ENCODE results near the gene PRPF38A.

PRPF38A gene

DNA sequence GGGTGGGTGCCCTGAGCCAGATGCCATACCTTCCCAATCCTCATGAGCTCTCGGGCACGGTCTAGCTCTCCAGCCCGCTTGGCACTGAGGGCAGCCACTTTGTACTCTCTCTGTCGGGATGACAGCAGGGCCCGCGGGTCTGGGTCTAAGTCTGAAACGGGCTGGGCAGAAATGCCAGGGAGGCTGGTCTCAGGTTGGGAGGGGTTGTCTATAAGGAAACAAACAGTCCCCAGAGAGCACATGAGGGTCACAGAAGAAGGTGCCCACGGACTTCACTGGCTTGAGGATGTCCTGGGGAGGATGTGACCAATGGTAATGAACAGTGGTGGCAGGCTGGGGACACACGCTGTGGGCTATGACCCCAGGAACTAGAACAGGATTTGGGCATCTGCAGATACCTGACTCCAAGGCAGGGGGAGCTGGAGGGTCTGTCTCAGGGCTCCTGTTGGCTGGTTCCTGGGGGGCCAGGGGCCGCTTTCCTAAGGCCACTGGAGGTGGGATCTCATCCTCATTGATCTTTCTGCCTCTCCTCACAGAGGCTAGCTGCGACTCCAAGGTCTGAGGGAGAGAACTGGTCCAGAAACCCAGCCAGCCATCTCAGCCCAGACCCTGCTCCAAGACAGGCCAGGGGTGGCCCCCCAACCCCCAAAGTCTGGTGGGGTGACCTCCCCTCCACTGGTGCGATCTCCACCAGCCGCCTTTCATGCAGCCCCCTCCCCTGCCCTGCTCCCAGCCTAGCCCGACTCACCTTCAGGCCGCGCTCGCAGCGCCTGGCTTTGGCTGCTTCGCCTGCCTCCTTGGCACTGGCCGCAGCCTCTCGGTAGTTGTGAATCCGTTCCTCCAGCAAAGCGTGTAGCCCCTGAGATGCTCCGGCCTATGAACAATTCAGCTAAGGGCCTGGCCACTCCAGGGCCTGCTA is 44.5 kb upstream of the PRPF38A start:
- no peak for DNase-seq (ENCODE audit: low read depth in 2 of 2)
- TF ChIP-seq CTCF (IDR thresholded peaks at IDR 0.05; ENCODE audit: low read depth, low read length) = no peak
- no peak overlapping the region for H3K4me3 ChIP-seq (replicated peaks in 1 of 2; ENCODE audit: low read depth in 2 of 2, low read length in 2 of 2)

DNA sequence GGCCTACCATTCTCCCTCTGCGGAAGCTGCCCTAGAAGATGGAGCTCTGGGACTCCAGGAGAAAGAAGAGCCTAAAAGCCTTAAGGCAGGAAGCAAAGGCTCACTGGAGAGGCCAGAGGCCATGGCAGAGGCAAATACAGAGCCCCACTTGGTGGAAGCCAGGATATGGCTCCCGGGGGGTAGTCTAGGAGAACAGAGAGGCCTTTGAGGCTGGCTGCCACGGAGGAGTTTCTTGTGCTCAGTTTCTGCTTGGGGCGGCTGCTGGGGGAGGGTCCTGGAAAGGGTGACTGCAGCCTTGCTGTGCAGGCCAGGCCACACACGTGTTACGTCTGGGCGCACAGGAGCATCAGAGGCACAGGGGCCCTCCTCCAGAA is 43.8 kb upstream of the PRPF38A start:
- DNase-seq (ENCODE audit: low read depth in 2 of 2) = no peak
- no peak for TF ChIP-seq CTCF (IDR thresholded peaks at IDR 0.05; ENCODE audit: low read depth, low read length)
- no peak overlapping the region for H3K4me3 ChIP-seq (replicated peaks in 1 of 2; ENCODE audit: low read depth in 2 of 2, low read length in 2 of 2)

DNA sequence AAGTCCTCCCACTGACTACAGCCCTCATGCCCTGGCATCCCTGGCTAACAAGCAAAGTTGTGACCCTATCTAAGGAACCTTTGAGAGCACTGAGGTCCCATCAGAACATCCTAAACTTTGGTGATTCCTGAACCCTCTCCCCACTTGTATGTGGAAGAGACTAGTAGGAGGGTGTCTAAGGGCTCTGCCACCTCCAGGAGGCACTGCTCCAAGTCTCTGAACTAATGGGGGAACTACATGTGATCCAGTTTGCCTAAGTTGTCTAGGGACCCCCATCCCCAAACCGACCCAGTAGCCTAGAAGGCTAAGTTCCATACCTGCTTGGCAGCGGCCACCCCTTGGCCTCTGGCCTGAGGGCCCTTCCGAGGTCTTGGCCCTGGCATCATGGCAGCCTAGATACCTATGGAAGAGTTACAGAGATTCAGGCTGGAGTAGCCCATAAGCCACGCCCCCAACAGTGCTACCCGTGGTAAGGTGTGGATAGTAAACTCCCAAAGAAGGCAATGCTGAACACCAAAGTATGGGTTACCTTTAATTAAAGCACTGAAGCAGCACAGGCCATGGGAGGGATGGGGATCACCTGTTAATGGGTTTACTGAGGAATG is 40.1 kb upstream of the PRPF38A start:
- H3K4me3 ChIP-seq (replicated peaks in 1 of 2; ENCODE audit: low read depth in 2 of 2, low read length in 2 of 2) = no peak overlapping the region
- TF ChIP-seq CTCF (IDR thresholded peaks at IDR 0.05; ENCODE audit: low read depth, low read length) = no peak
- DNase-seq (ENCODE audit: low read depth in 2 of 2) = no peak

DNA sequence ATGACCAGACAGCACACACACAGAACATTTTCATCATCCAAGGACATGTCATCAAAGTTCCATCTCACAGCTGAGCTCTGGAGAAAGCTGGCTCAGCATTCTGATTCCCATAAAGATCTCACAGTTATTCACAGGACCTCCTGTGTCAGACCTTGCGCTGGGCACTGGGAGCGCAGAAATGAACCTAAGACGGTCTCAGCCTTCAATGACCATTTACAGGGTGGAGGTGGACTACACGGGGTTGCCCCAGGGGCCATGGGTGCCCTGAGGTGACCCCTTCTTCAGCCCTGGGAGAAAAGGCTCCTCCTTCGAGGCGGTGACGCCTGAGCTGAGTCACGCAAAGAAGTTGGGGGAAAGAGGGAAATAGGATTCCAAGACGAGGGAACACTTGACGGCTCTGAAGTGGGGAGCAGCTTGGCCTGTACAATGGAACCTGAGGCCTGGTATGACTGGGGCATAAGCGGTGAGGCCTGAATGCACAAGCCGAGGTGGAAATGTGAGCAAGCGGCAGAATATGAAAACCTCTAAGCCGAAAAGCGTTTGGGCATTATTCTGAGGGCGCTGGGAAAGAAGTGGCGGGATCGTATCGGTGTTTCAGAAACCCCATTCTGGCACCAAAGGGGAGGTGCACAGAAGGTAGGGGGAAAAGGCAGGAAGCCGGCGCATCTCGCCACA is 39.2 kb upstream of the PRPF38A start:
- DNase-seq (ENCODE audit: low read depth in 2 of 2) = peak; percentile 72 to 74
- peak overlapping the region; percentile 75 to 95 for H3K4me3 ChIP-seq (replicated peaks in 1 of 2; ENCODE audit: low read depth in 2 of 2, low read length in 2 of 2)
- TF ChIP-seq CTCF (IDR thresholded peaks at IDR 0.05; ENCODE audit: low read depth, low read length) = no peak

GRCh38 chr1:52365746-52366516 is 38.5 kb upstream of the PRPF38A start, which contains the start of gene CC2D1B:
CC2D1B (minus strand) TSS chr1:52366205; CDS start chr1:52364620, 1,585 bp downstream.
- no peak for TF ChIP-seq CTCF (IDR thresholded peaks at IDR 0.05; ENCODE audit: low read depth, low read length)
- DNase-seq (ENCODE audit: low read depth in 2 of 2) = peak; percentile 97 to 99
- H3K4me3 ChIP-seq (replicated peaks in 1 of 2; ENCODE audit: low read depth in 2 of 2, low read length in 2 of 2) = peak within 1 kb of the TSS; percentile 75 to 95

DNA sequence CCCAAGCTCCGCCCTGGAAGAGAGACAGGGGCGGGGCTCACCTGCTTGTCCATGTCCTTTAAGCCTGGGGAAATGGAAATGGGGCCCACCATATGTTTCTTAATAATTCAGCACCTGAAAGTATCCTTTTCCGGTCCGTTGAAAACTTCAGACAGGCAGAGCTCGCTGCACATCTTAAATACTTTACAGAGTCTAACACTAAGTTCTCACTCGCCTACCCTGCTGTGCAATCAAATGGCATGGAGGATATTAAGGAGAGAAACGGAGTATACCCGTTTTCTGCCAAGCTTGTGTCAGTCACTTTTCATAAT is 37.9 kb upstream of the PRPF38A start:
- TF ChIP-seq CTCF (IDR thresholded peaks at IDR 0.05; ENCODE audit: low read depth, low read length) = no peak
- peak overlapping the region; percentile 75 to 95 for H3K4me3 ChIP-seq (replicated peaks in 1 of 2; ENCODE audit: low read depth in 2 of 2, low read length in 2 of 2)
- DNase-seq (ENCODE audit: low read depth in 2 of 2) = no peak

All from cardiac fibroblast (primary cell).